HG02870 (cell line): ENCODE measurements around the gene COX6A2.
"Not testable (repeated sequence)": the region's sequence is repeated elsewhere in the genome, so short reads cannot be mapped to it uniquely, and the experiment has no call there.

ENCODE experiments used
- ATAC-seq: cut with Tn5 transposase; IDR thresholded peaks from one replicate; pipeline ENCODE4 v1.9.1; 2021; ENCODE audit warnings: mild to moderate bottlenecking, moderate library complexity; ENCODE audit not compliant: unreplicated experiment

COX6A2 gene

GRCh38 chr16:31461921-31462804, 34.0 kb upstream of the COX6A2 start:
- no peak for ATAC-seq

GRCh38 chr16:31461201-31461920, 33.2 kb upstream of the COX6A2 start:
- no peak for ATAC-seq

- ATAC-seq: no peak
Measured at GRCh38 chr16:31460582-31461002, 32.4 kb upstream of the COX6A2 start.

- ATAC-seq: peak; percentile 63
Measured at GRCh38 chr16:31459687-31460581, 31.8 kb upstream of the COX6A2 start.

- ATAC-seq: peak; percentile 70
Measured at GRCh38 chr16:31458844-31459686, 30.9 kb upstream of the COX6A2 start, which contains the start of gene ARMC5. TSS of gene ARMC5 (plus strand) at chr16:31459501. CDS start at chr16:31459525, 24 bp downstream.

- ATAC-seq: peak; percentile 8
Measured at GRCh38 chr16:31458073-31458843, 30.1 kb upstream of the COX6A2 start.

GRCh38 chr16:31456988-31457360, 28.8 kb upstream of the COX6A2 start:
- no peak for ATAC-seq

GRCh38 chr16:31455601-31456314, 27.6 kb upstream of the COX6A2 start:
- no peak for ATAC-seq

- ATAC-seq: no peak
Measured at GRCh38 chr16:31453255-31454204, 25.4 kb upstream of the COX6A2 start.

GRCh38 chr16:31452631-31453106, 24.5 kb upstream of the COX6A2 start:
- no peak for ATAC-seq

GRCh38 chr16:31451681-31452351, 23.7 kb upstream of the COX6A2 start:
- peak; percentile 70 for ATAC-seq

GRCh38 chr16:31451201-31451600, 23.0 kb upstream of the COX6A2 start:
- ATAC-seq: no peak

- ATAC-seq: not testable (repeated sequence)
Measured at GRCh38 chr16:31445931-31446330, 17.8 kb upstream of the COX6A2 start.

- no peak for ATAC-seq
Measured at GRCh38 chr16:31441956-31442355, 13.8 kb upstream of the COX6A2 start.

GRCh38 chr16:31440516-31441184, 12.5 kb upstream of the COX6A2 start:
- no peak for ATAC-seq

GRCh38 chr16:31439519-31439918, 11.4 kb upstream of the COX6A2 start:
- ATAC-seq: no peak
